ENCODE results near the gene IFNE. TPM values are rescaled to one million over a fixed set of nuclear protein-coding genes. Genes with fewer than 3 reads are reported as not detected.
"Not testable (repeated sequence)": the region's sequence is repeated elsewhere in the genome, so short reads cannot be mapped to it uniquely, and the experiment has no call there.

Gene IFNE
- total RNA-seq, 1 donor from 2014 or later, result not detected

DNA sequence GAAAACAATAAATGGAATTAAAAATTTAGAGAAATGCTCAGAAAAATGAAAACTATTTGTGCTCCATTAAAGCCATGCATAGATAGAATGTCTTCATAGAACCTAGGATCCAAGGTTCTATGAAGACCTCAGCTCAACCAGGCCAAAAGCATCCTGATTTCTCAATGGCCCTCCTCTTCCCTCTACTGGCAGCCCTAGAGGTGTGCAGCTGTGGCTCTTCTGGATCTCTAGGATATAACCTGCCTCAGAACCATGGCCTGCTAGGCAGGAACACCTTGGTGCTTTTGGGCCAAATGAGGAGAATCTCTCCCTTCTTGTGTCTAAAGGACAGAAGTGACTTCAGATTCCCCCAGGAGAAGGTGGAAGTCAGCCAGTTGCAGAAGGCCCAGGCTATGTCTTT lies 26.8 kb downstream of the IFNE start:
- H3K27ac Mint-ChIP-seq (ENCODE audit: unreplicated experiment), result no peak overlapping the region
- peak; percentile 33 for DNase-seq (ENCODE audit: low spot score)
- TF ChIP-seq, protein P1, sequence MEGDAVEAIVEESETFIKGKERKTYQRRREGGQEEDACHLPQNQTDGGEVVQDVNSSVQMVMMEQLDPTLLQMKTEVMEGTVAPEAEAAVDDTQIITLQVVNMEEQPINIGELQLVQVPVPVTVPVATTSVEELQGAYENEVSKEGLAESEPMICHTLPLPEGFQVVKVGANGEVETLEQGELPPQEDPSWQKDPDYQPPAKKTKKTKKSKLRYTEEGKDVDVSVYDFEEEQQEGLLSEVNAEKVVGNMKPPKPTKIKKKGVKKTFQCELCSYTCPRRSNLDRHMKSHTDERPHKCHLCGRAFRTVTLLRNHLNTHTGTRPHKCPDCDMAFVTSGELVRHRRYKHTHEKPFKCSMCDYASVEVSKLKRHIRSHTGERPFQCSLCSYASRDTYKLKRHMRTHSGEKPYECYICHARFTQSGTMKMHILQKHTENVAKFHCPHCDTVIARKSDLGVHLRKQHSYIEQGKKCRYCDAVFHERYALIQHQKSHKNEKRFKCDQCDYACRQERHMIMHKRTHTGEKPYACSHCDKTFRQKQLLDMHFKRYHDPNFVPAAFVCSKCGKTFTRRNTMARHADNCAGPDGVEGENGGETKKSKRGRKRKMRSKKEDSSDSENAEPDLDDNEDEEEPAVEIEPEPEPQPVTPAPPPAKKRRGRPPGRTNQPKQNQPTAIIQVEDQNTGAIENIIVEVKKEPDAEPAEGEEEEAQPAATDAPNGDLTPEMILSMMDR (IDR thresholded peaks at IDR 0.05; ENCODE audit: unreplicated experiment), result peak; percentile 48
- peaks cover 3% of the 10 kb centered on the region for H3K27me3 Mint-ChIP-seq (ENCODE audit: unreplicated experiment)
- H3K4me3 Mint-ChIP-seq (ENCODE audit: unreplicated experiment), result no peak overlapping the region
- no peaks in the 10 kb centered on the region for H3K9me3 Mint-ChIP-seq (ENCODE audit: unreplicated experiment)
- no peaks in the 10 kb centered on the region for H3K36me3 Mint-ChIP-seq (ENCODE audit: low read depth, unreplicated experiment)
- no peaks in the 10 kb centered on the region for H3K4me1 Mint-ChIP-seq (ENCODE audit: unreplicated experiment)

DNA sequence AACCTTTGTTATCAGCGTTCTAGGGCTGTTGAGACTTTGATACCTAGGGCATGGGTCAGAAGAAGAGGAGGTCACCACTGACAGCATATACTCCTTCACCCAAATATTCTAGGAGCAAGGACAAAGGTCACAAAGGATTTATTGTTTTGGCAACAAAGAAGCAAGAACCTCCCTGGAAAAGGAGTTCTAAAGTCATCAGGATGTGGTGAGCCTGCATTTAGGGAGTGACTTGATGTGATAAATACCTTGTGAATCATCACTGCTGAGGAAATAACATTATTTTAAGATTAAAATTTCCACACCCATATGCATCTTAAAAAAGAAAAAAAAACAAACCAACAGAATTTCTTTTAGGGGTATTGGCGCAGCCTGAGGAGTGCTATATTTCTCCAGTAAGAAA lies 28.0 kb downstream of the IFNE start:
- no peak for DNase-seq (ENCODE audit: low spot score)
- H3K27ac Mint-ChIP-seq (ENCODE audit: unreplicated experiment), result no peak overlapping the region
- no peak overlapping the region for H3K4me3 Mint-ChIP-seq (ENCODE audit: unreplicated experiment)
- TF ChIP-seq, protein P1 (IDR thresholded peaks at IDR 0.05; ENCODE audit: unreplicated experiment), result no peak
- peaks cover 3% of the 10 kb centered on the region for H3K27me3 Mint-ChIP-seq (ENCODE audit: unreplicated experiment)
- no peaks in the 10 kb centered on the region for H3K36me3 Mint-ChIP-seq (ENCODE audit: low read depth, unreplicated experiment)
- H3K9me3 Mint-ChIP-seq (ENCODE audit: unreplicated experiment), result no peaks in the 10 kb centered on the region
- no peaks in the 10 kb centered on the region for H3K4me1 Mint-ChIP-seq (ENCODE audit: unreplicated experiment)

DNA sequence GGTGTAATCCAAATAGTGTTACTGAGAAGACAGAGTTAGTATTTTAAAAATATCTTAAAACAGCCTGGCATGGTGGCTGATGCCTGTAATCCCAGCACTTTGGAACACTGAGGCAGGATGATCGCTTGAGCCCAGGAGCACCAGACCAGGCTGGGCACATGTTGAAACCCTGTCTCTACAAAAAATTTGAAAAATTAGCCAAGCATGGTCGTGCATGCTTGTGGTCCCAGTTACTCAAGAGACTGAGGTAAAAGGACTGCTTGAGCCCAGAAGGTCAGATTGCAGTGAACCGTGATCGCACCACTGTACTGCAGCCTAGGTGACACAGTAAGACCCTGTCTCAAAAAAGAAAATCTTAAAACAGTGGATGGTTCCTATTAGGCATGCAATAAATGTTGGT lies 29.4 kb downstream of the IFNE start:
- Mint-ChIP-seq H3K36me3 (ENCODE audit: low read depth, unreplicated experiment) (no peaks in the 10 kb centered on the region), H3K27ac (ENCODE audit: unreplicated experiment) (no peak overlapping the region), H3K4me1 (ENCODE audit: unreplicated experiment) (no peaks in the 10 kb centered on the region), H3K9me3 (ENCODE audit: unreplicated experiment) (no peaks in the 10 kb centered on the region), H3K27me3 (ENCODE audit: unreplicated experiment) (peaks cover 2% of the 10 kb centered on the region), H3K4me3 (ENCODE audit: unreplicated experiment) (no peak overlapping the region)
- DNase-seq (ENCODE audit: low spot score), result no peak
- TF ChIP-seq, protein P1 (IDR thresholded peaks at IDR 0.05; ENCODE audit: unreplicated experiment), result no peak

DNA sequence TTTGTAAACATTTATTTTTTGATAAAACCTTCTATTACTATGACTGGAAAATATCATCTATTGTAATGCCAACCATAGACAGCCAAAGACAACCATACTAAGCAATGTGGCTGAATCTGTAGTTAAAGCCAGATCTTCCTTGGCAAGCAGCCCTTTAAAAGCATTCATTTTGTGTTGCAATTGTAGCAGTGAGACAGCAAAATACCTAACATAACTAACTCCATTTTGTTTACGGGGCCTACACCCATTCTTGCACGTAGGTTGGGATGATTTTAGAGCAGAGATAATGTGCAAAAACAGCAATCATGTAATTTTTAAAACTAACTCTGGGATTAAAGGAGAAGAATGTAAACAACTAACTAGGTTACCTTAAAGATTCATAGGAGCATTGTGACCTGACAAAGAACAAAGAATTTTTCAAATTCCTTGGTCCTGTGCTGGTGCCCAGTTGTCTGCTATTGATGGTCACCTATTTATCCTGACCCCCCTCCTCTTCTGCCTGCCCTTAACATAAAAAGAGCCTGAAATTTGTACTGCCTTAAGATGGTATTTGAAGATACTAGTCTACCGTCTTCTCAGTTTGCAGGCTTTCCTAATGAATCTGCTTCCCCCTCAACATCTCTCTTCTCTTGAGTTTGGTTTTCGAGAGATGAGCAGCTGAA lies 31.2 kb downstream of the IFNE start:
- DNase-seq (ENCODE audit: low spot score), result no peak
- H3K9me3 Mint-ChIP-seq (ENCODE audit: unreplicated experiment), result no peaks in the 10 kb centered on the region
- H3K27me3 Mint-ChIP-seq (ENCODE audit: unreplicated experiment), result peaks cover 2% of the 10 kb centered on the region
- no peak overlapping the region for H3K27ac Mint-ChIP-seq (ENCODE audit: unreplicated experiment)
- H3K4me3 Mint-ChIP-seq (ENCODE audit: unreplicated experiment), result no peak overlapping the region
- TF ChIP-seq, protein P1 (IDR thresholded peaks at IDR 0.05; ENCODE audit: unreplicated experiment), result no peak
- H3K36me3 Mint-ChIP-seq (ENCODE audit: low read depth, unreplicated experiment), result no peaks in the 10 kb centered on the region
- H3K4me1 Mint-ChIP-seq (ENCODE audit: unreplicated experiment), result no peaks in the 10 kb centered on the region

DNA sequence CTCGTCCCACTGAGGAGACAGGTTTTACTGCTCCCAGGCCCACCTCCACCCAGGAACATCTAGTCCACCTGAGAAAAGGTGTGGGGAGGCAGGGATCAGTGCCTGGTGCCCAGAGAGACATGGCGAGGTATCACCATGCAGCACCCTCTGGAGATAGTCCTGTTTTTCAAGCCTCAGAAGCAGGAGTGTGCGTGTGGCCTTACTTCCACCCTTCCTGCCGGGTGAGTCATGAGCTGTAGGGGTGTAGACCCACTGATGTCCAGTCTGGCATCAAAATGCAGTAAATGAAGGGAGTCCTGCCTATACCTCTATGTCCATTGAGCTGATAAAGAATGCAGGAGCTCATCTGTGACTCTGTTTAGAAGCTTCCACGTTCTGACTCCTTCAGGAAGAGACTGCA lies 32.8 kb downstream of the IFNE start:
- H3K27ac Mint-ChIP-seq (ENCODE audit: unreplicated experiment); H3K4me1 Mint-ChIP-seq (ENCODE audit: unreplicated experiment); H3K36me3 Mint-ChIP-seq (ENCODE audit: low read depth, unreplicated experiment); H3K9me3 Mint-ChIP-seq (ENCODE audit: unreplicated experiment); H3K27me3 Mint-ChIP-seq (ENCODE audit: unreplicated experiment); DNase-seq (ENCODE audit: low spot score); H3K4me3 Mint-ChIP-seq (ENCODE audit: unreplicated experiment): not testable (repeated sequence)

Data from endothelial cell (in vitro differentiated cells).